Measurements from ENCODE around the gene ZNF814.
"Not testable (repeated sequence)": the region's sequence is repeated elsewhere in the genome, so short reads cannot be mapped to it uniquely, and the experiment has no call there.

Gene ZNF814

GRCh38 chr19:57872450-57872849 lies 16.4 kb downstream of the ZNF814 start:
- Histone ChIP-seq H3K79me2 (ENCODE audit: insufficient read depth, low read depth) (no peaks in the 10 kb centered on the region), H3K4me3 (IDR thresholded peaks at IDR 0.05; ENCODE audit: insufficient read depth, low read depth, low read length) (no peak overlapping the region)

DNA sequence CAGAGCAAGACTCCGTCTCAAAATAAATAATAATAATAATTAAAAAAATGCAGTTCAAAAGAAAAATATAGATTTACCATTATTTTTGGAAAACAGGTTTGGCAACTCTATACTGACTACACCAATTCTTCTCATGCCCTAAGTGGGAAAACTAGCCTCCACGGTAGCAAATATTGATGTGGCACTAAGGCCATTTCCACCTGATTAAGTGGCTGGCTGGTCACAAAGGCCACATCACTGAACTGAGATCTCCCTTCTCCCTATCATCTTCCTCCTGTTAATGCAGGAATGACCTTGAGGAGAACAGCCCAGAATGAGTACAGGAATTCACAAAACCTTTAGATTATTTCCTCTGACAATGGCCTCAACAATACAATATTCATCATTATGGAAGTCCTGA lies 18.6 kb downstream of the ZNF814 start:
- Histone ChIP-seq H3K9ac (no peak overlapping the region), H3K4me1 (ENCODE audit: low read depth, poor library complexity, severe bottlenecking) (no peaks in the 10 kb centered on the region), H3K4me2 (no peak overlapping the region), H3K36me3 (ENCODE audit: insufficient read depth) (peaks cover 18% of the 10 kb centered on the region; the same call in 1 of the 2 replicates), H3K79me2 (ENCODE audit: insufficient read depth, low read depth) (no peaks in the 10 kb centered on the region), H3K27me3 (ENCODE audit: insufficient read depth, low read depth) (no peaks in the 10 kb centered on the region), H2AFZ (ENCODE audit: low read depth) (no peak overlapping the region), H3K27ac (no peak overlapping the region), H4K20me1 (ENCODE audit: insufficient read depth) (no peaks in the 10 kb centered on the region), H3K4me3 (IDR thresholded peaks at IDR 0.05; ENCODE audit: insufficient read depth, low read depth, low read length) (no peak overlapping the region)
- TF ChIP-seq, protein P1, sequence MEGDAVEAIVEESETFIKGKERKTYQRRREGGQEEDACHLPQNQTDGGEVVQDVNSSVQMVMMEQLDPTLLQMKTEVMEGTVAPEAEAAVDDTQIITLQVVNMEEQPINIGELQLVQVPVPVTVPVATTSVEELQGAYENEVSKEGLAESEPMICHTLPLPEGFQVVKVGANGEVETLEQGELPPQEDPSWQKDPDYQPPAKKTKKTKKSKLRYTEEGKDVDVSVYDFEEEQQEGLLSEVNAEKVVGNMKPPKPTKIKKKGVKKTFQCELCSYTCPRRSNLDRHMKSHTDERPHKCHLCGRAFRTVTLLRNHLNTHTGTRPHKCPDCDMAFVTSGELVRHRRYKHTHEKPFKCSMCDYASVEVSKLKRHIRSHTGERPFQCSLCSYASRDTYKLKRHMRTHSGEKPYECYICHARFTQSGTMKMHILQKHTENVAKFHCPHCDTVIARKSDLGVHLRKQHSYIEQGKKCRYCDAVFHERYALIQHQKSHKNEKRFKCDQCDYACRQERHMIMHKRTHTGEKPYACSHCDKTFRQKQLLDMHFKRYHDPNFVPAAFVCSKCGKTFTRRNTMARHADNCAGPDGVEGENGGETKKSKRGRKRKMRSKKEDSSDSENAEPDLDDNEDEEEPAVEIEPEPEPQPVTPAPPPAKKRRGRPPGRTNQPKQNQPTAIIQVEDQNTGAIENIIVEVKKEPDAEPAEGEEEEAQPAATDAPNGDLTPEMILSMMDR (conservative IDR thresholded peaks at IDR 0.05; ENCODE audit: low read depth, low read length), result no peak

More at GRCh38 chr19:57872450-57872849, 16.4 kb downstream of the ZNF814 start:
- H3K9ac ChIP-seq, result no peak overlapping the region
- H2AFZ ChIP-seq (ENCODE audit: low read depth), result no peak overlapping the region
- H3K27me3 ChIP-seq (ENCODE audit: insufficient read depth, low read depth), result no peaks in the 10 kb centered on the region
- H3K36me3 ChIP-seq (ENCODE audit: insufficient read depth), result 0 out of 2 replicates have a peak, but pooled peaks cover 3% of the 10 kb centered on the region
- TF ChIP-seq, protein P1 (conservative IDR thresholded peaks at IDR 0.05; ENCODE audit: low read depth, low read length), result no peak
- H3K27ac ChIP-seq, result no peak overlapping the region
- H3K4me1 ChIP-seq (ENCODE audit: low read depth, poor library complexity, severe bottlenecking), result no peaks in the 10 kb centered on the region
- H4K20me1 ChIP-seq (ENCODE audit: insufficient read depth), result no peaks in the 10 kb centered on the region
- H3K4me2 ChIP-seq, result no peak overlapping the region

- H3K4me2 ChIP-seq; H4K20me1 ChIP-seq (ENCODE audit: insufficient read depth); H3K9ac ChIP-seq; H3K4me1 ChIP-seq (ENCODE audit: low read depth, poor library complexity, severe bottlenecking); H2AFZ ChIP-seq (ENCODE audit: low read depth); H3K79me2 ChIP-seq (ENCODE audit: insufficient read depth, low read depth); H3K27me3 ChIP-seq (ENCODE audit: insufficient read depth, low read depth); H3K4me3 ChIP-seq (IDR thresholded peaks at IDR 0.05; ENCODE audit: insufficient read depth, low read depth, low read length); H3K27ac ChIP-seq: not testable (repeated sequence)
- peaks cover 22% of the 10 kb centered on the region; the same call in 1 of the 2 replicates for H3K36me3 ChIP-seq (ENCODE audit: insufficient read depth)
Observed at GRCh38 chr19:57869655-57870054, 19.2 kb downstream of the ZNF814 start.

DNA sequence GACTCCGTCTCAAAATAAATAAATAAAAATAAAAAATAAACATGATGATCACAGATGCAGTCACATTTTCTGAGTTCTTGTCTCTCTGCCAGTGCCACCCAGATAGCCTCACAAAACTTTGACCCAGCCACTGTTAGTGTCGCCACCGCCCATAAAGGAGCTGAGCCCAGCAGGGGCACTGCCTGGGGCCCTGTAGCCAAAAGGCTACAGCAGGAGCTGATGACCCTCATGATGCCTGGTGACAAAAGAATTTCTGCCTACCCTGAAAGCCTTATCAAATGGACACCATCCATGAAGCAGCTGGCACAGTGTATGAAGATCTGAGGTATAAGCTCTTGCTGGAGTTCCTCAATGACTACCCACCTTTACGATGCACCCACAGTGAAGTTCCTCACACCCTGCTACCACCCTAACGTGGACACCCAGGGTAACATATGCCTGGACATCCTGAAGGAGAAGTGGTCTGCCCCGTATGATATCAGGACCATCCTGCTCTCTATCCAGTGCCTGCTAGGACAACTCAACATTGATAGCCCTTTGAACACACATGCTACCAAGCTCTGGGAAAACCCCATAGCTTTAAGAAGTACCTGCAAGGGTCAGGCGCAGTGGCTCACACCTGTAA lies 20.9 kb downstream of the ZNF814 start:
- Histone ChIP-seq H4K20me1 (ENCODE audit: insufficient read depth) (no peaks in the 10 kb centered on the region), H2AFZ (ENCODE audit: low read depth) (no peak overlapping the region), H3K4me3 (IDR thresholded peaks at IDR 0.05; ENCODE audit: insufficient read depth, low read depth, low read length) (no peak overlapping the region), H3K4me1 (ENCODE audit: low read depth, poor library complexity, severe bottlenecking) (no peaks in the 10 kb centered on the region), H3K79me2 (ENCODE audit: insufficient read depth, low read depth) (no peaks in the 10 kb centered on the region), H3K9ac (no peak overlapping the region), H3K36me3 (ENCODE audit: insufficient read depth) (peaks cover 28% of the 10 kb centered on the region; the same call in 1 of the 2 replicates), H3K4me2 (no peak overlapping the region), H3K27me3 (ENCODE audit: insufficient read depth, low read depth) (no peaks in the 10 kb centered on the region), H3K27ac (no peak overlapping the region)
- TF ChIP-seq, protein P1 (conservative IDR thresholded peaks at IDR 0.05; ENCODE audit: low read depth, low read length), result no peak

GRCh38 chr19:57862351-57862750 lies 26.5 kb downstream of the ZNF814 start:
- not testable (repeated sequence) for H3K4me1 ChIP-seq (ENCODE audit: low read depth, poor library complexity, severe bottlenecking); H3K4me2 ChIP-seq; H3K27me3 ChIP-seq (ENCODE audit: insufficient read depth, low read depth); H3K79me2 ChIP-seq (ENCODE audit: insufficient read depth, low read depth); H2AFZ ChIP-seq (ENCODE audit: low read depth); H3K27ac ChIP-seq; H3K9ac ChIP-seq; H3K4me3 ChIP-seq (IDR thresholded peaks at IDR 0.05; ENCODE audit: insufficient read depth, low read depth, low read length); H4K20me1 ChIP-seq (ENCODE audit: insufficient read depth)
- H3K36me3 ChIP-seq (ENCODE audit: insufficient read depth), result peaks cover 40% of the 10 kb centered on the region; the same call in 1 of the 2 replicates

DNA sequence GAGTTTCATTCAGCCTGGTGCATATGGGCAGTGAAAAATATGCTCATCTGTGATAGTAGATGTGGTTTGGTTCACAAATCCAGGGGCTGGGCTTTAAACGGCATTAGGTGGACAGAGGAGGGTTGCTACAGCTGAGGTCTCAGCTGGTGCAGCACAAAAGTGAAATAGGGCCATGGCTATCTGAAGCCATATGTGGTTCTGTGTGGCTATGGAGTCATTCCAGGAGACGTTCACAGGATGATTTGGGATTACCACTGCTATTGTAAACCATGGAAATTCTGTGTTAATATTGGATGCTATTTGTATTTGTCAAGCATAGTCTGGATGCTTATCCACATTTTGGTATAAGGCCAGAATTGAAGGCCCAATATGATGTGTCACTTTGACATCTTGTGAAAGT lies 34.7 kb downstream of the ZNF814 start:
- H4K20me1 ChIP-seq (ENCODE audit: insufficient read depth); H3K4me1 ChIP-seq (ENCODE audit: low read depth, poor library complexity, severe bottlenecking); H3K27me3 ChIP-seq (ENCODE audit: insufficient read depth, low read depth); H3K27ac ChIP-seq; H3K4me3 ChIP-seq (IDR thresholded peaks at IDR 0.05; ENCODE audit: insufficient read depth, low read depth, low read length); H3K9ac ChIP-seq; H3K36me3 ChIP-seq (ENCODE audit: insufficient read depth); H3K4me2 ChIP-seq; H2AFZ ChIP-seq (ENCODE audit: low read depth): not testable (repeated sequence)
- H3K79me2 ChIP-seq (ENCODE audit: insufficient read depth, low read depth), result peaks cover 23% of the 10 kb centered on the region

DNA sequence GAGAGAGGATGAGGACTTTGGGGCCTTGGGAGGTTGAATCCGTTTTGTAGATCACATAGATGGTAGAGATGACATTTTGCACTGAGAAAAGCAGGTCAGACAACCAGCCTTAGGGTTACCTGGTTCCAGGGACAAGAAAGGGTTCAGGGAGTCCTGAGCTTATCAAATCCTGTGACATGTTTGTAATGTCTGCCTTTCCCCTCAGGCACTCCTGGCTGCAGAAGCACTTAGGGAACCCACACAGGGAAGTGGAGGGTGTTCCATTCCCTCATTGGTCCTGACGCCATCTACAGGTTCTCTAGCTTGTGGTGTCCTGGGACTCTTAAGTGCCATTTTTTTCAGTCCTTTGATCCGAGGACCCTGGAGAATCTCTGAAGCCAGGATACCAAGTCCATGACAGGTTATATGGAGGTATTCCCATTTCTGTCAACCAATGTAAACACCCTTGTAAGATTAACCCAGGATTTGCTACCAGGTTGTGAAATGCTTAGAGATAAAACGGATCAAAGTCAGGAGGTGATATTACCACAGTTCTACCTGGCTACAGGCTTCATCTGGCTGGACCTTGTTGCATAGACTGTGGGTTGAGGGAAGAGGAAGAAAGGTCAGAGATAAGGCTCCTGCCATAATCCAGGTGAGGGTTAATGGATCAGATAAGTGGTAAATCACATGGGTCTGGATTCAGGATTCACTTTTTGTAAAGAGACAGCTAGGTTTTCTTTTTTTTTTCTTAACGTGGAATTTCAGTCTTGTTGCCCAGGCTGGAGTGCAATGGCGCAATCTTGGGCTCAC lies 36.8 kb downstream of the ZNF814 start:
- peaks cover 23% of the 10 kb centered on the region for H3K79me2 ChIP-seq (ENCODE audit: insufficient read depth, low read depth)
- not testable (repeated sequence) for H3K4me2 ChIP-seq; H3K9ac ChIP-seq; H3K4me1 ChIP-seq (ENCODE audit: low read depth, poor library complexity, severe bottlenecking); H3K36me3 ChIP-seq (ENCODE audit: insufficient read depth); H4K20me1 ChIP-seq (ENCODE audit: insufficient read depth); H2AFZ ChIP-seq (ENCODE audit: low read depth); H3K27me3 ChIP-seq (ENCODE audit: insufficient read depth, low read depth); H3K27ac ChIP-seq; H3K4me3 ChIP-seq (IDR thresholded peaks at IDR 0.05; ENCODE audit: insufficient read depth, low read depth, low read length)

Measured in KMS-11 (cell line).